ENCODE results near the gene FNDC7. TPM values are rescaled to one million over a fixed set of nuclear protein-coding genes. Genes with fewer than 3 reads are reported as not detected.
"Not testable (repeated sequence)": the region's sequence is repeated elsewhere in the genome, so short reads cannot be mapped to it uniquely, and the experiment has no call there.

Gene FNDC7
- total RNA-seq, 1 donor = not detected

- Histone ChIP-seq H3K27me3 (ENCODE audit: insufficient read depth, low read length) (no peaks in the 10 kb centered on the region), H3K79me2 (ENCODE audit: insufficient read depth, low read length) (no peaks in the 10 kb centered on the region), H3K4me3 (ENCODE audit: insufficient read depth, low read length) (no peak overlapping the region), H3K4me2 (ENCODE audit: insufficient read depth, low read length) (no peak overlapping the region), H3K27ac (ENCODE audit: low read depth, low read length) (no peak overlapping the region), H3K4me1 (ENCODE audit: insufficient read depth, low read length) (peaks cover 3% of the 10 kb centered on the region), H2AFZ (ENCODE audit: low read length) (no peak overlapping the region), H3K36me3 (ENCODE audit: insufficient read depth, low read length) (no peaks in the 10 kb centered on the region), H3K9me3 (ENCODE audit: low read depth, low read length) (no peaks in the 10 kb centered on the region), H4K20me1 (ENCODE audit: insufficient read depth, low read length) (no peaks in the 10 kb centered on the region)
- DNase-seq (ENCODE audit: insufficient read length, low spot score, missing footprints) = no peak
- no peak for TF ChIP-seq CTCF (IDR thresholded peaks at IDR 0.05; ENCODE audit: extremely low read depth, low read depth, low read length)
These were observed 46.9 kb upstream of the FNDC7 start for GRCh38 chr1:108665771-108666170.

GRCh38 chr1:108667422-108667821 is 45.3 kb upstream of the FNDC7 start:
- H3K4me1 ChIP-seq (ENCODE audit: insufficient read depth, low read length); H4K20me1 ChIP-seq (ENCODE audit: insufficient read depth, low read length); H3K4me3 ChIP-seq (ENCODE audit: insufficient read depth, low read length); H3K36me3 ChIP-seq (ENCODE audit: insufficient read depth, low read length); H3K27ac ChIP-seq (ENCODE audit: low read depth, low read length); H3K9me3 ChIP-seq (ENCODE audit: low read depth, low read length); H3K27me3 ChIP-seq (ENCODE audit: insufficient read depth, low read length); H3K4me2 ChIP-seq (ENCODE audit: insufficient read depth, low read length); H3K79me2 ChIP-seq (ENCODE audit: insufficient read depth, low read length); DNase-seq (ENCODE audit: insufficient read length, low spot score, missing footprints); H2AFZ ChIP-seq (ENCODE audit: low read length): not testable (repeated sequence)

- H3K79me2 ChIP-seq (ENCODE audit: insufficient read depth, low read length) = no peaks in the 10 kb centered on the region
- H2AFZ ChIP-seq (ENCODE audit: low read length) = no peak overlapping the region
- no peak for DNase-seq (ENCODE audit: insufficient read length, low spot score, missing footprints)
- H3K4me3 ChIP-seq (ENCODE audit: insufficient read depth, low read length) = no peak overlapping the region
- no peak overlapping the region for H3K4me2 ChIP-seq (ENCODE audit: insufficient read depth, low read length)
- H4K20me1 ChIP-seq (ENCODE audit: insufficient read depth, low read length) = no peaks in the 10 kb centered on the region
- H3K27ac ChIP-seq (ENCODE audit: low read depth, low read length) = no peak overlapping the region
- no peaks in the 10 kb centered on the region for H3K36me3 ChIP-seq (ENCODE audit: insufficient read depth, low read length)
- no peak for TF ChIP-seq CTCF (IDR thresholded peaks at IDR 0.05; ENCODE audit: extremely low read depth, low read depth, low read length)
- H3K9me3 ChIP-seq (ENCODE audit: low read depth, low read length) = no peaks in the 10 kb centered on the region
- H3K27me3 ChIP-seq (ENCODE audit: insufficient read depth, low read length) = peaks cover 4% of the 10 kb centered on the region
- no peaks in the 10 kb centered on the region for H3K4me1 ChIP-seq (ENCODE audit: insufficient read depth, low read length)
These were observed 43.9 kb upstream of the FNDC7 start for GRCh38 chr1:108668777-108669176.

GRCh38 chr1:108669679-108670078 is 43.0 kb upstream of the FNDC7 start:
- DNase-seq (ENCODE audit: insufficient read length, low spot score, missing footprints) = no peak
- Histone ChIP-seq H3K4me1 (ENCODE audit: insufficient read depth, low read length) (no peaks in the 10 kb centered on the region), H4K20me1 (ENCODE audit: insufficient read depth, low read length) (no peaks in the 10 kb centered on the region), H3K36me3 (ENCODE audit: insufficient read depth, low read length) (no peaks in the 10 kb centered on the region), H3K9me3 (ENCODE audit: low read depth, low read length) (no peaks in the 10 kb centered on the region), H3K4me3 (ENCODE audit: insufficient read depth, low read length) (no peak overlapping the region), H2AFZ (ENCODE audit: low read length) (no peak overlapping the region), H3K4me2 (ENCODE audit: insufficient read depth, low read length) (no peak overlapping the region), H3K27me3 (ENCODE audit: insufficient read depth, low read length) (peaks cover 4% of the 10 kb centered on the region), H3K27ac (ENCODE audit: low read depth, low read length) (no peak overlapping the region), H3K79me2 (ENCODE audit: insufficient read depth, low read length) (no peaks in the 10 kb centered on the region)
- TF ChIP-seq CTCF (IDR thresholded peaks at IDR 0.05; ENCODE audit: extremely low read depth, low read depth, low read length) = no peak

Data from osteoblast (primary cell).